Stimulated activated CD8-positive, alpha-beta memory T cell treated with anti-CD3 and anti-CD28 coated beads, Interleukin-15, amount 100 ng/mL, for 48 hours (primary cell): ENCODE results near the gene CEP41.
A peak's percentile ranks its signal among the peaks of the same experiment; 100 is the strongest.

Experiments
- DNase-seq, 2 donors: peaks; one replicate each; pipeline ENCODE4 v3.0.0-alpha.2; 2020; ENCODE audit warnings: low read depth in 2 of 2

Gene CEP41

DNA sequence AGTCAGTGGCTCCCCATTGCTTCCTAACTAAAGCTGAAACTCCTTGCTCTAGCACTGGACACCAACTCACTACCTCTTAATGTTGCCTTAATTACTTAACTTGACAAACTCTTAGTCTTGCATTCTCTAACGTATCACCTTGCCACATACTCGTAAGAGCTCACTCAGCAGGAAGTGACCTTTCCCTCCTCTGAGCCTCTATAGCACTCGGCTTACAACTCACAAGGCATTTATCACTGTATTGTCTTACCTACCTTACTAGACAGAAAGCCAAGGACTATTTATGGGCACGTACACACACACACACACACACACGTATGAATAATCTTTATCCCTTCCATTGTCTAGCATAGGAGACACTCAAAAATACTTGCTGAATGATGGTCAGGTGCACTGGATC is 21.2 kb downstream of the CEP41 start:
- DNase-seq, result no peak

DNA sequence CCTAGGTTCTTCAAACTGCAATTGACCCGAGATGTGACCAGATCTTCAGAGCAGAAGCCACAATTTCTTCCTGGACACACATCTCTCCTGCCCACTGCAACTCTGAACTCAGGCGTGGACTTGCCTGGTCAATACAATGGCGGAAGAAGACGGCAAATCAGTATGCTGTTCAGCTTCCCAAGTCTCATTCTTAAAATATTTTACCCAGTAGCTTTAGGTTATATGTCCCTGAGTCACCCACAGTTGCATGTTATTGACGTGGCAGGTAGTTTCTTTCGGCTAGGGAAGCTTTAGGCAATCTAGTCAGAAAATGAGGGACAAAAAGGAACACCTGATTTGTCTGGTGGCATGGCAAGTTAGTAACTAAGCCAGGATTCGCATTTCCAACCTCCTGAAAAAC is 22.5 kb downstream of the CEP41 start:
- DNase-seq, result no peak

DNA sequence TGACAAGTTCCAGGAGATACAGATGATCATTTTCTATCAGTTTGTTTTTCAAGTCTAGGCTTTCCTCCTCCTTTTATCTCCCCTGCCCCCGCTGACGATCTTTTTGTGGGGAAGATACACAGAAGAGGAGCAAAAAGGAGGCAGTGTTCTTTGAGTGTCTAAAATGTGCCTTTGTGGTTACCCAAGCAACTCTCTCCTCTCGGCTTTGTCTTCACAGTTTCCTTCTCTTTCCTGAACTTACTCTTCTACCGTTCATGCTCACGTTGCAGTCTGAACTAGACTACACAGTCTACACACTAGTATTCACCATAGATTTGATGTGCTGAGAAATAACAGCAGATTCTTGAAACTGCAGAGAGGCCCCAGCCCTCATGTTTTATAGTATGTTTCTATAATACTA is 23.6 kb downstream of the CEP41 start:
- no peak for DNase-seq

DNA sequence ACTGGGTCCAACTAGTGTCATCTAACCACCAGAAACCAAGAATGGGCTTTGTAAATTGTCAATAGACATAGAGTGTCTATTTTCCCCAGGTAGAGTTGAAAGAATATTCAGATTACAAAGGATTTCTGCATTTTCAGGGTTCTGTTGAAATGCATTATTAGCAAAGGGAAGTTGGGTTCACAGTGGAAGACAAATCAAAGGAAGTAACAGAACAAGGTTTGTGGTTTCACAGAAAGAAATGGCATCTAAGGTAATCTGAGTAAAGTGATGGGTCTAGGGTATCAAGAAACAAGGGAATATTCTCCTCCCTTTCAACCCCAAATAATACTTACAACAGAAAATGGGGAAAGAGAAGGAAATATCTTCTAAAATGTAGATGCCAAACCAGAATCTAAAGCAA is 25.8 kb downstream of the CEP41 start:
- no peak for DNase-seq

DNA sequence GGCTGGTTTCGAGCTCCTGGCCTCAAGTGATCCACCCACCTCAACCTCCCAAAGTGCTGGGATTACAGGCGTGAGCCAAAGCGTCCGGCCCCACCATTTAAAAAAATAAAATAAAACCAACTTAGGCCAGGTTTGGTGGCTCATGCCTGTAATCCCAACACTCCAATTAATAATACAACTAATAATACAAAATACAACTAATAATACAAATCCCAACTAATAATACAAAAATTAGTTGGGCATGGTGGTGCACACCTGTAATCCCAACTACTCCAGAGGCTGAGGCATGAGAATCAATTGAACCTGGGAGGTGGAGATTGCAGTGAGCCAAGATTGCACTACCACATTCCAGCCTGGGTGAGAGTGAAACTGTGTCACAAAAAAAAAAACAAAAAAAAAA is 27.6 kb downstream of the CEP41 start:
- no peak for DNase-seq

DNA sequence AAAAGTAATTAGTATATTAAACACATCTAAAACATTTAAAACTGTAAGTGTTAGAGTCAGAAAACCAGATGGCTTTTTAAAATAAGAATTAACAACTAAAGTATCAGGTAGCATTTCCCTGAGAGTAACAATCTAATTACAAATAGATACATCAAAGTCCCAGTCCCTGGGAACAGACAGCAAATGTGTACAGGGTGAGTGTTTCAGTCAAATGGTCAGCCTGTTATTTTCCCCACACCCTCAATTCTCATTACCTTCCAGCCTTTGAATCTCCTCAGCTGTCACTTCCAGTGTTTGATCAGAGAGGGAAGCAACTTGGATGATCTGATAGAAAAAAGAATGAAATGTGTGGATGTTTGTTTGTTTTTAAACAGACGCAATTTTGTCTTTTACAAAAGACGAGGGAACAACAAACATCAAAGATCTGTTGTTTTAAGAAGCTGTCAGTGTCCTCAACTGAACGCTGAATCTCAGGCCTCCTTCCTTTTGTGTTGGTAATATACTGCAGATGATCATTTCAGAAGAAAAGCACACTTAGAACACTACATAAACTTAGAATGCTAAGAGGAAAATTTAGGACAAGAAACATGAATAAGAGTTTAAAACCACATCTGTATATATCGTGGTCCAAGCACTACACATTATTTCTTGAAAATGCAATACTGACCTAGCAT is 29.8 kb downstream of the CEP41 start:
- DNase-seq, result no peak

DNA sequence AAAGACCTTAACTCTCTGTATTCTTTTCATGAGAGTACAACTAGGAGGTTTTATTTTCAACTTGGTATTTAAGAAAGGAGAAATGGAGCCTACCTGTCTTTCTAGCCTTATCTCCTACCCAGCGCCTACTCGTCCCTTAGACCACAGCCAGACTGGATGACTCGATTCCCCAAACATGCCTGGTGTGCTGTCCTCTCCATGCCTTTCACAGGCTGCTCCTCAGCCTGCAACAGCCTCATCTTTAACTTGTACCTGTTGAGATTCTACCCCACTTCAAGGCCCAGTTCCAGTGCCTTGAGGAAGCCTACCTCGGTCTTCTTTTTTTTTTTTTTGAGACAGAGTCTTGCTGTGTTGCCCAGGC is 31.1 kb downstream of the CEP41 start:
- no peak for DNase-seq

DNA sequence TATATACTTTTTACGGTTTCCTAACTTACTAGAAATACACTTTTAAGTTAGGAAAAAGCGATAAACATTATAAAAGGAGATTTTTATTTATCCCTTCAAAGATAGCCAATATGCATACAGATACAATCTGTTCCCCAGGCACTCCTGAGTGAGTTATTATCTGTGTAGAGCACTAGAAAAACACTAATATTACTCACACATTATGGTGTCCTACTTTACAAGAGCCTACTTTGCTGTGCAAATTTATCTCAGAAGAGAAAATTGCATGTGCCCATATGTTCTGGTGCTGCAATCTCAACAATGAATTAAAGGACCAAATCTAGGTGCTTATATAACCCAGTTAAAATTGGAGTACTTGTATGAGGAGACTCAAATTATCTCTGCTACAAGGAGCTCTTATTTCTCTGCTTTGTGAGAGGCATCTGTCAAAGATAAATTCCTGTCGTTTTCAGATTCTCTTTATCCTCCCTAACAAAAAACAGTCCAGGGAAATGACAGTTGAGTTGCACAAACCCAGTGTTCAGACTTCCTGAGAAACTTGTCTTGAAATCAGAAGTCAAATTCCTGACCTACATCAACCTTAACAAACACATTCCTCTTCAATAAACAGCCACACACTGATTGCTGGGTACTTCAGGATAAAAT is 31.6 kb downstream of the CEP41 start:
- DNase-seq, result no peak

DNA sequence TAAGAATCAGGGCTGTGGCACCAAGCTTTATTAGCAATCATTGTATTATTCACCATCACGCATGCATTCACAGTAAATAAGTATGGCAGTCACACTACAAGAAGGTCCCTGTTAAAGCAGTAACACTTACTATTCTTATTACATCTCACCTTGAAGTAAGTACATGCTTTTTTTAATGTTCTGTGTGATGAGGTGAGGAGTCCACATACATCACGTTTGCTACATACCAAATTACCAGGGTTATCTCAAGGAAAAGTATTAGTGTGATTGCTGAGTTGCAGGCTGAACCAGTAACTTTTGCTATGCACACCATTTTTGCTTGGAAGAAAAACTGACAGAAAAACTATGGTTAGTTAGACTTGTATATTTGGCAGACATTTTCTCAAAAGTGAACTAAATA is 35.8 kb downstream of the CEP41 start:
- DNase-seq, result no peak

DNA sequence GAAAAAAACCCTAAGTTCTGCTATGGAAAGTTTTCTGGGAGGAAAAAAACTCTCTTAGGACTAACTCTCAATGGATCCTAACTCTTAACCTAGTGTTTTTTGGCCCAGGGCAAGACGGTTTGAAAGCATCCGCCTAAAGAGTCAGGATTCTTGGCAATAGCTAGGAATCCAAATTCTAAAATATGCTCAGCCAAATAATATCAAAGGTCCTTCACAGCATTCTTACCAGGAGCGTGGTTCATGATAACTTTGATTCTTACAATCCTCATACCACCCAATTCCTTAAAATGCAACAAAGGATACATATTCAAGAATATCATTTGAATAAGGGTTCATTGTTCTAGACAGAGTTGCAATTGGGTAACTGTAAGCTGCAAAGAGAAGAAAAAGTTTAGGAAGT is 39.2 kb downstream of the CEP41 start:
- DNase-seq, result no peak

DNA sequence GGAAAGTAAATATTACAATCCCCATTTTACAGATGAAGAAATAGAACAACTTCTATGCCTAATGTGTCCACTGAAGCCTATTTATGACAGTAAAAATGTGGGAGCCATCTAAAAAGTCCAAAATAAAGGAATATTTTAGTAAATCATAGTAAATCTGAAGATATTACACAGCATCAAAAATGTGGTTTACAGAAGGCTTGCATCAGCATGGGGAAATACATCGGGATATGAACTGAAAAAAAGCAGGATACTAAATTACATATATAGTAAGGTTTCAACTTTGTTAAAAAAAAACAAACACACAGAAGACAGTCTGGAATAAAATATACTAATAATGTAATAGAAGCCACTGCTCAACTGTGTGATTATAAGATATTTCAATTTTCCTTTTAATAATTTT is 39.7 kb downstream of the CEP41 start:
- DNase-seq, result no peak

DNA sequence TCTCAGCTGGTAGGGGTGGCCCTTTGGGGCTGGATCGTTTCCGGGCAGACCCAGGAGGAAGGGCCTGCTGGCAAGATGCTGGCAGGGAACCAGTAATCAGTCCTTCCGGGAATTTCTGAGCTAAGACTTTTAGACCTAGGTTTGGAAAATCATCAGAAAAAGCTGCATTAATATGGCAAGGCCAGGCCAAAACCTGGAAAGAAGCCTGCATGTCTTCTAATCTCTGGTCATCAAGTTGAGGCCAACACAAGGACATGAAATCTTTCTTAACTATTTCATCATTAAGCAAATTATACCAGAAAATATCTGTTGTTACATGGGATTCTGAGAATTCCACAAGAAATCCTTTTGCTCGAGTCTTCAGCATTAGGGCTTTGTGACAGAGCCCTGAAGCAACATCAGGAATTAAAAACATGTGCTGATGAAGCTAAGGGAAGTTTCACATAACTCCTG is 40.7 kb downstream of the CEP41 start:
- no peak for DNase-seq

DNA sequence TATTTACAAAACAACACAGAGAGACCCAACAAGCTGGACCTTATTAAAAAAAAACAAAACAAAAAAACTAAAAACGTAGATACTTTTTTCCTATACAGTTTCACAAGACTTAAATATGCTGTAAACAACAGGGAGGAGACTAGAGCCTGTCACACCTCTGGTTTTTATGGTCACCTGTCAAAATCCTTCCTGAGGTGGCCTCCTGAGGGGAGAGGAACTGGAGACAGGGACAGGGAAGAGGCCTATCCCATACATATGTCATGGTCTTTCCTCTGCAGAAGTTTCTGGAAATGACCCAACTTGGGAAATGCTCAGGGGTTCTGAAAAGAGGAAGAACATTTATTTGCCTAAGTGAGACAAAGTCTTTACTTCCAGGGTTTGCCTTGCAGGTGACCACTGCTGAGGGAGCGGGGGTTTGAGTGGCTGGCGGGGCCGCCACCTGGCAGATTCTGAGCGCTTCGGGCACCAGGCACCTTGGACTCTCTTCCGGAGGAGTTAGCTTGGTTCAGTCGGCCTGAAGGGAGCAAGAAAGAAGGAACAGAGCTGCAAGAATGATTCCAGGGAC is 42.2 kb downstream of the CEP41 start:
- no peak for DNase-seq

DNA sequence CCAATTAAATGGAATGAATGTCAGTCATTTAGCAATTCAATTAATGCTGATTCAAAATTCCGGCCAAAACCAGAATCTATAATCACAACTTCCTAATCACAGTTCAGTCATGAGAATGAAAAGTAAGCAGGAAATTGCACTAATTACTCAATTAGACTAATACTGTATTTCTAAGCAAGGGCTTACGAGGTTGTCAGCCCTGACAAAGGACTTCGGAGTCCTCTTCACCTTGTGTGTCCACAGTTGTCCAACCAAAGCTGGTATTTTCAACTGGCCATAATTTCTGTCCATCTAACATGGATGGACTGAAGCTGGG is 43.1 kb downstream of the CEP41 start:
- no peak for DNase-seq

DNA sequence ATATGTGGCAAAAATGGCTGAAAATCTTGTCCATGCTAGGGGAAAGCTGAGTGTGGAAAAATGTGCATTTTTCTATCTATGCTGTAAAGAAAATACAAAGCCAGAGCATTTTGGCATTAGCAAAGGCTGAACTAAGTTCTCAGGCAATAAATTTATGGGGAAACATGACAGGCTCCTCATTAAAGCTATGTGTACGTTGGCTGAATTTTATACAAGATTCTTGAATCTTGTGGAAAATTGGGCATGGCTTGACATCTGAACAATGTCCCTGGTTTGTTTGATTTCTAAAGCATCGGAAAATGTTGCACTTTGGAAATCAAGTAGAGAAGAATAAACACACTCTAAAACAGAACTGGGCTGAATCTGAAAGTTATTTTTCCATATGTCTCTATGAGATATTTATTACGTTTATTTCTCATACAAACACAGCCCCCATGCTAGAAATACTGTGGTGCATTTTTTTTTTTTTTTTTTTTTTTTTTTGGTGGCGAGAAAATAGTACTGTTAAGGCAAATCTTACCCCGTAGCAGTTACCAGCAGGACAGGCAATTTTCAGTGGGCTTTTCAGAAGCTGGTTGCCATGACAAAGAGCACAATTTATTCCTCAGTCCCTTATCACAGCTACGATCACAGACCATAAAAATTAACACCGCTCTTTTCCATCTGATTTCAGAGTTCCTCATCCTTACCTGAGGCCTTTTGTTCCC is 43.6 kb downstream of the CEP41 start:
- DNase-seq, result no peak

DNA sequence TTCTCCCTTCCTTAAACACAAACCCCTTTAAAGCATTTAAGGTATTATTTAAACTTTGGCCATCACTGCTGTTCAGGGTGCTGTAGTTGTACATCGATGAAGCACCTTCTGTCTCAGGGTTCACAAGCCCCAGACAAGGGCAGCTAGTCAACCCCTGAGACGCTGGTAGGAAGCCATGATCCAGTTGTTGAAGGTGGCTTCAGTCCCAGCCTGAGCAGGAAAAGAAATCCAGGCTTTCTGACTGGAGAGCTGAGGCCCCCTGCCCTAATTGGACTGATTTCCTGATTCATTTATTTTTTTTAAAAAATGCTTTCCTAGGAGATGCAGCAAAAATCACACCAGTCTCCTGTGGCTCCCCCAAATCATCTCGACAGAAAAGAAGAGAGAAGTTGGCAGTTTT is 44.7 kb downstream of the CEP41 start:
- DNase-seq, result no peak

DNA sequence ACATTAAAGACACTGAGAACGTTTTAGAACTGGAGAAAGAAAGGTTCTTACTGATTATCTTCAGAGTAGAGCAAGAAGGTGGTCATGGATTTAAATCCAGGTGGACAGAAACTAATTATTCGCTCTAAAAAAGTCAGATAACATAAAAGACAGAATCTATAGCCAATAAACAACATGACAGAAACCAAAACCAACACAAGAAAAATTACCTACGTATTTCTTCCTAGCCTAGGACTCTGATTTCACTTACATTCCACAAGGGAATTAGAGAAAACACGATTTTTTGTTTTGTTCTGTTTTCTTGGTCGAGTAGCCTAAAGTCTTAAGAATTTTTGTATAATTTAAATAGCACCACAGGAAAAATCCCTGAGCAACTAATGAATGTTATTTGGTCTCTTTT is 45.4 kb downstream of the CEP41 start:
- no peak for DNase-seq

DNA sequence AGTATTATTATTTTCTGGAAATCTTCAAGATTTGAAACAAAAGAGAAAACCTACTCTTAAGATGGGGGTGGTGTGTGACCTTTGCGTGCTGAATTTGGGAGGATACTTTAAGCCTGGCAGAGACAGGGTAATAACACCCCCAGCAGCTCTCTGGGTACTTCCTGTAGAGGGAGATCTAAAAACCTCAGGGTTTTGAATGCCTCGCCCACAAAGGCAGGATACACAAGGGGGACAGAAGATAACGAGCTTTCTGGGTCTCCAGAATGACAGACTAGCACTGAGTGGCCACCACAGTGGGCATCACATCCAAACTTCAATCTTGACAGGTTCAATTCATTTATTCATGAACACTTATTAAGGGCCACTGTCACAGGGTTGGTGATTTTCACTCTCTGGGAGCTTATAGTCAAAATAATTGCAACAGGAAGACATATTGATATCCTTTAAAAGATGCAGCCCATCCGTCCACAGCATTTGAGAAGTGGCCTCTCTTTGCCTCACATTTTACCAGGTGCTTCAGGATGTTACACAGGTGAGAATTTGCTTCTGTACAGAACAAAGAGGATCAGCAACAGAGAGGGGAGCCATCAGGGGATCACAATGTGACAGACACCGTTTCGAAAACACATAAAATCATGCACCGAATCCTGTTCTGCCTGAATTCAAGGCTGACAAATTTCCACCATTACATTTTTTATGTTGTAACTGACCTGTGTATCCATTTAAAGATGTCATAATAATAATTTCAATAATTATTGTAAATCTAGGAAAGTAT is 46.2 kb downstream of the CEP41 start:
- DNase-seq, result peak in 1 of 2 donors; percentile 4

DNA sequence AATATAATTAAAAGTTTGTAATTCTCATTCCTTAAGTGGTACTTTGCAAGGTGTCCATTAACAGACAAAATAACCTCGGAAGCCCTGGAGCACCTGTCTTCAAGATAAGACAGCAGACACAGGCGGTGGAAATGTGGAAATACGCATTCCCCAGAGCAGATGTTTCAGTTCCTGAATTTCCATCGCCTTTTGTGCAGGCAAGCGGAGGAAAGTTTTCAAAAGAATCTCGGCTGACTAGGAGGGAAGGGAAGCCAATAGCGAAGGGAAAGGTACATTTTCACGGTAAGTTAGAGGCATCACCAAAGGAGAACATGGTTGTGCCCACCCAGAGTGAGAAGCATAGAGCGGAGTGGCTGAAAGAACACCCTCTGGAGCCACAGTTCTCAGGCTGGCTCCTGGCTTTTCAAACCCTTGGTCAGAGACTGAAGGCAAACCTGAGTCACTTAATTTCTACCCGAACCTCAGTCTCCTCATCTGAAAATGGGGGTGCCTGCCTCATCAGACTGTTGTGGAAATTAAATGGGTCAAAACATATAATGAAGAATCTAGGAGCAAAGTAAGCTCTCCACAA is 46.9 kb downstream of the CEP41 start:
- no peak for DNase-seq

DNA sequence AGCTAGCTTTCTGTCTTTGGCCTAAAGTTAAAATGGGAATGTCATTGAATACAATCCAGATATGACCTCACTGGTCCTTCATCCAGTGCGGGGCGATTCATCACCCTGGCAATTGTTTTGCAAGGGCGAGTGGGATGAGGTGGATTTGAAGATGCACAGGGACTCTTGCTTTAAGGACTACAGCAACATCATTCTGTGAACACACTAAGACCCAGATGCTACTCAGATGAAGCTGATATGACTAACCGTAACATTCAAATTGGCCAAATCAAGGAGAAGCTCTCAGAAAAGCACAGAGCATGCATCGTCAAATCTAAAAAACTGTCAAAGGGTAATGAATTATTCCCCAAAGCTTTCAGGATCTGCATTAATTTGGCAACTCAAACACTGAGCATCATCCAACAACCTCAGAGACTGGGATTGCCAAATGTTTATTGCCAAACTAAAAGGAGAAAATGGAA is 47.7 kb downstream of the CEP41 start:
- DNase-seq, result no peak

DNA sequence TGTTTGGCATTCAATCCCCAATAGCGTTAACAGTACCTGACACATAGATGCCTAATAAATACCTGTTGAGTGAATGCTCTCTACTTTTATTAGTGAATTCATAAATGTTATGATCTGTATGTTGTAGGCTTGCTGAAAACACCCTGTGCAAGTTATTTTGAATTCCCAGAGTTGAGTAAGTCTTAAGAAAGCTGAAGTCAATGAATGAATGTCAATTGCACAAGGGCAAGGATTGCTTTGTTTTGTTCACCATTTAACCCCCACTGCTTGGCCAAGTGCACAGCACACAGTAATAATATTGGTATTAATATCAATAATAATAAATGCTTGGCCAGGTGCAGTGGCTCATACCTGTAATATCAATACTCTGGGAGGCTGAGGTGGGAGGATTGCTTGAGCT is 50.3 kb downstream of the CEP41 start:
- no peak for DNase-seq

DNA sequence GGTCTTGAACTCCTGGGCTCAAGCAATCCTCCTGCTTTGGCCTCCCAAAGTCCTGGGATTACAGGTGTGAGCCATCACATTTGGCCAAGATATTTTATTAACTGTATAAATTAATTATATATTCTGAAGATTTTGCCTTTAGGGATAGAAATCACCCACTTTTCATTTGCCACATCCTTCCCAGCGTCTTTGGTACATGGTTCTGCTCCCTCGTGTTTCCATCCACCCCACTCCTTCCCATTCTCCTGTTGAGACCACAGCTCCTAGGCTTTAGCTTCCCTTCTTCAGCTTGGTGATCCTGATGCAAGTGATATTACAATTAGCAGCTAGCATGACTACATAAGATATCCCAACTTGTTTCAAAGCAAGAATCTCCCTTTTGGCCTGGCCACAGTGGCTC is 52.1 kb downstream of the CEP41 start:
- no peak for DNase-seq
